Tibial artery (tissue), 4 donors: ENCODE measurements around the gene SEMA5A.

Experiments
- DNase-seq, 2 donors: peaks; one replicate each; pipeline ENCODE4 v3.0.0-alpha.2; 2019
- H3K27ac ChIP-seq, 2 donors: fragments of 200-600 bp; sonication (generic) in 1 of 2; 1 replicate in 1 of 2; 2 replicates in 1 of 2; pipeline ENCODE4 v1.5.1; 2018 to 2019; ENCODE audit warnings: mild to moderate bottlenecking in 1 of 2
- H3K27me3 ChIP-seq, 2 donors: fragments of 200-600 bp; sonication (generic) in 1 of 2; one replicate each; pipeline versions ENCODE4 v1.5.1 to v1.6.0; 2016 to 2019
- H3K36me3 ChIP-seq, 3 donors: fragments of 200-600 bp; sonication (generic) in 2 of 3; one replicate each; pipeline ENCODE4 v1.5.1; 2016 to 2019; ENCODE audit warnings: mild to moderate bottlenecking in 2 of 3
- H3K4me1 ChIP-seq, 4 donors: fragments of 200-600 bp; sonication (generic) in 2 of 4; 1 replicate in 3 of 4; 2 replicates in 1 of 4; pipeline ENCODE4 v1.5.1; 2016 to 2019
- H3K4me3 ChIP-seq, 2 donors: fragments of 200-600 bp; sonication (generic) in 1 of 2; 1 replicate in 1 of 2; 2 replicates in 1 of 2; pipeline ENCODE4 v1.5.1; 2018 to 2019; ENCODE audit warnings: mild to moderate bottlenecking in 2 of 2
- H3K9me3 ChIP-seq, 3 donors: fragments of 200-600 bp; sonication (generic) in 1 of 3; one replicate each; pipeline ENCODE4 v1.5.1; 2016 to 2019
- intact Hi-C: fragments of 100-400 bp; cut with DNase I; formaldehyde crosslinking; loops from one replicate; pipeline ENCODE4 v1.15.0; 2023; ENCODE audit warnings: low total_unique reads
- TF ChIP-seq, protein P1 (sequence below), 2 experiments: fragments of 200-600 bp in 1 of 2; fragments of 450-650 bp in 1 of 2; IDR thresholded peaks; one replicate each; pipeline ENCODE4 v1.5.1; 2017 to 2019; ENCODE audit warnings: antibody characterized with exemption in 2 of 2, mild to moderate bottlenecking in 1 of 2, moderate library complexity in 1 of 2

The SEMA5A gene

DNA sequence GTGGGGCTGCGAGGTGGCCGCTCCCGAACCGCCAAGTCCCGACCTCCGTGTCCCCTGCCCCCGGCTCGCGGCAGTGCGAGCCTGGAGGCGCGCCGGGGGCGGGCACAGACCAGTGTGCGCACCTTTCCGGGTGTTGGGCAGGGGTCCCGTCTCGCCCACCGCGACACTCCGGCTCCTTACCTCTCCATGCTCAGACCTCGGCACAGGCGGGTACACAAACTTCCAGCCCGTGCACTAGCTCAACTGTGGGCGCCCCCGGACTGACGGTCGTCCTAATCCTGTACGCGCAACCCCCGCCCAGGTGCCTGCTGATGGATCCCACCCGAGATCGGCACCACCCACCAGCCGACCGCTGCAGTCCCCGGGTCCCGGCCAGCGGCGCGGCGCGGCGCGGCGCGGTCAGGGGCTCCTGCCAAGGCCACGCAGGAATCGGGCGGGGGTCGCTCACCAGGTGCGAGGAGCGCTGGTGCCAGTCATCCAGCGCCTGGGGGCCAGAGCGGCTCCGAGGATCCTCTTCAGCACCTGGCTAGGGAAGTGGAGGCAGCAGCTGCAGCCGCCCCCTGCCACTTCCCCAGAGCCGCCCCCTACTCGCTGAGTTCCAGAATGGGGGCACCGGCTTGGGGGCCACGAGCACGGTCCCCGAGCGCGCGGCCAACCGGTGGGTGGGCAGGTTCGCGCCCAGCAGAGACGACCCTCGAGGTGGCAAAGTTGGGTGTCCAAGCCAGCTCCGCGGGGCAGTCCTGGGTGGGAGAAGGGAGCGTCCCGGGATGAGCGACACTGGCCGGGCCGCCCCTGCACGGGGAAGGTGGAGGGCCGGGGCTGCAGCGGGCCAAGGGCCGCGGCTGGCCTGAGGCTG, 511 bp downstream of the SEMA5A start:
- intact Hi-C loops, result loop anchor here (10.0 kb wide), 1 partner anchor 1671 kb away; no protein-coding TSS in a partner anchor
- Histone ChIP-seq H3K27me3 (no peaks in the 10 kb centered on the region), H3K9me3 (no peaks in the 10 kb centered on the region), H3K4me3 (peak overlapping the region; percentile 81 to 82), H3K27ac (peak overlapping the region; percentile 92 to 93), H3K36me3 (peaks cover 3 to 11% (median 11%) of the 10 kb centered on the region in 3 donors), H3K4me1 (peaks cover 0 to 36% (median 18%) of the 10 kb centered on the region in 4 donors)
- TF ChIP-seq, protein P1, sequence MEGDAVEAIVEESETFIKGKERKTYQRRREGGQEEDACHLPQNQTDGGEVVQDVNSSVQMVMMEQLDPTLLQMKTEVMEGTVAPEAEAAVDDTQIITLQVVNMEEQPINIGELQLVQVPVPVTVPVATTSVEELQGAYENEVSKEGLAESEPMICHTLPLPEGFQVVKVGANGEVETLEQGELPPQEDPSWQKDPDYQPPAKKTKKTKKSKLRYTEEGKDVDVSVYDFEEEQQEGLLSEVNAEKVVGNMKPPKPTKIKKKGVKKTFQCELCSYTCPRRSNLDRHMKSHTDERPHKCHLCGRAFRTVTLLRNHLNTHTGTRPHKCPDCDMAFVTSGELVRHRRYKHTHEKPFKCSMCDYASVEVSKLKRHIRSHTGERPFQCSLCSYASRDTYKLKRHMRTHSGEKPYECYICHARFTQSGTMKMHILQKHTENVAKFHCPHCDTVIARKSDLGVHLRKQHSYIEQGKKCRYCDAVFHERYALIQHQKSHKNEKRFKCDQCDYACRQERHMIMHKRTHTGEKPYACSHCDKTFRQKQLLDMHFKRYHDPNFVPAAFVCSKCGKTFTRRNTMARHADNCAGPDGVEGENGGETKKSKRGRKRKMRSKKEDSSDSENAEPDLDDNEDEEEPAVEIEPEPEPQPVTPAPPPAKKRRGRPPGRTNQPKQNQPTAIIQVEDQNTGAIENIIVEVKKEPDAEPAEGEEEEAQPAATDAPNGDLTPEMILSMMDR (IDR thresholded peaks at IDR 0.05), result no peak
- no peak for DNase-seq

DNA sequence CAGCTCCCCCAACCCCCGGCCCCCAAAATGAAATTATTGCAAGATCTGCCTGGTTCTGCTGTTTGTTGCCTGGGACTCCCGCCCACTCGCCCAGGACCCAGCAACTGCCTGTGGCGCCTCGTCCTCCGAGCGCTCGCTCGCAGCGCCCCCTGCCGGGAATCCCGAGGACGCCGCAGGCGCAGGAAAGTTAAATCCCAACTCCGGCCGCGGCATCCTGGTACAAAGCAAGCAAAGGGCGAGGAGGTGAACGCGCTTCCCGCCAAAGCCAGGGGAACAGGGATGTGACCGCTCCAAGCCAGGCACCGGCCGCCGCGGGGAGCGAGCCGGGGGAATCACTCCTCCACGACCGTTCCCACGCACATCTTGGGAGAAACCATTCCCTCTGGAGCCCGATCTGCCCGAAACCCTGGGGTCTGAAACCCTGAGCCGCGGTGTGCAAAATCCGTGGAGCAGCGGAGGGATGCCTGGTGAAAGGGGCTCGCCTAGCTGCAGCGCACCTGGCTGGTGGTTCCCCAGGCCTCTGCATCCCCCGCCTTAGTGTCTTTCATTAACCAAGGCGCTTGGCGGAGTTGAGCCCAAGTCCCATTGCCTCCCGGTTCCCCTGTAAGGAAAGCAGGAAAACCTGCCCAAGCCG, 1.3 kb downstream of the SEMA5A start:
- Histone ChIP-seq H3K36me3 (peaks cover 0 to 6% (median 4%) of the 10 kb centered on the region in 3 donors), H3K9me3 (no peaks in the 10 kb centered on the region), H3K4me3 (peak overlapping the region; percentile 81 to 82), H3K4me1 (peaks cover 0 to 36% (median 18%) of the 10 kb centered on the region in 4 donors), H3K27me3 (no peaks in the 10 kb centered on the region), H3K27ac (peak overlapping the region; percentile 60 to 92)
- DNase-seq, result peak; percentile 65 to 89
- intact Hi-C loops, result loop anchor here (5.0 to 10.0 kb wide), 2 partner anchors 182 to 1670 kb away; no protein-coding TSS in a partner anchor
- TF ChIP-seq, protein P1 (IDR thresholded peaks at IDR 0.05), result peak; percentile 87 to 92

DNA sequence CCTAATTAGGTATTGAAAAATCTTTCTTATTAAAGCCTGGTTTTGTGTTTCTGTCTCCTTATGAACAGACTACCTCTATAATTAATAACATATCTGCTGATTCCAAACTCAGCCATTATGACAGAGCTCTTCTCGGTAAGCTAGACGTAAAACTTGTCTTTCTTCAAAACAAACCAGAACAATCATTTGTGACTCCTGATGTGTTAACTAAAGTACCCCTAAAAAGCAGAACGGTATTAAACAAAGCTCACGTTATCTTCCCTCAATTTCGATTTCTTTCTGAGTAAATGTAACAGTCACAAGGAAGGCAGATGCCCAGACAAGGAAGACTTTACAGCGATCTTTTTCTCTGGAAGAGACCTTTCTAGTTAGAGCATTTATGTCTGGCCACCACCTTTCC, 1.8 kb downstream of the SEMA5A start:
- Histone ChIP-seq H3K9me3 (no peaks in the 10 kb centered on the region), H3K4me1 (peaks cover 0 to 36% (median 18%) of the 10 kb centered on the region in 4 donors), H3K27ac (peak overlapping the region; percentile 60 to 92), H3K4me3 (peak overlapping the region; percentile 81 to 82), H3K36me3 (peaks cover 0 to under 1% (median 0%) of the 10 kb centered on the region in 3 donors), H3K27me3 (no peaks in the 10 kb centered on the region)
- intact Hi-C loops, result loop anchor here (5.0 to 10.0 kb wide), 2 partner anchors 182 to 1669 kb away; no protein-coding TSS in a partner anchor
- TF ChIP-seq, protein P1 (IDR thresholded peaks at IDR 0.05), result no peak
- DNase-seq, result no peak

DNA sequence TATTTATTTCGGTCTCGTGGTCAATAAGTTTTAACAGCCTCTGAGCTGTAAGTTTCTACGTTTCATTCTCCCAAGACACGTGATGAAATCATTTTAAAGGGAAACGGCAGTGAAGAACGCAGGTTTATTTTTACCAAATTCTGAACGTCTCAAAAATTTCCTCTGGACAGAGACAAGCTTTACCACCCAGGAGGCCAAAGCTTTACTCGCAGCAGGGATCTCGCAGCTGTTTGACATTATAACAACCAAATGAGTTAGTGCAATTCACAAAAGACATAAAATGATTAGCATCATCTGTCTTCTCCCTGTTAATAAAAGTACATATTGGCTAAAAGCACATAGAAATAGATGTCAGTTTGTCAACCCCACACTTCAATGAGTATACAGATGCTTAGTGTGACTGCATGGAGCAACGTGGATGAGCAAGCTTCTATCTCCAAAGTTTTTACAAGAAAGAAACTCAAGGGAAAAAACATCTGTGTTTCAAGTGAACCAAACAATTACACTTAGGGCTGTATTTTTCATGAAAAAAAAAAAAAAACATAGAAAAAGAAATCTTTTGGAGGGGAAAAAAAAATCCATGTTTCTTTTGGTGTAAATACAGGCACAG, 2.5 kb downstream of the SEMA5A start:
- DNase-seq, result no peak
- H3K27ac ChIP-seq, result peak overlapping the region; percentile 41 to 92
- H3K4me1 ChIP-seq, result peaks cover 0 to 36% (median 18%) of the 10 kb centered on the region in 4 donors
- intact Hi-C loops, result loop anchor here (5.0 to 10.0 kb wide), 2 partner anchors 181 to 1669 kb away; no protein-coding TSS in a partner anchor
- H3K36me3 ChIP-seq, result no peaks in the 10 kb centered on the region
- no peaks in the 10 kb centered on the region for H3K9me3 ChIP-seq
- TF ChIP-seq, protein P1 (IDR thresholded peaks at IDR 0.05), result no peak
- H3K4me3 ChIP-seq, result peak overlapping the region in 1 of 2 donors; percentile 81
- no peaks in the 10 kb centered on the region for H3K27me3 ChIP-seq

DNA sequence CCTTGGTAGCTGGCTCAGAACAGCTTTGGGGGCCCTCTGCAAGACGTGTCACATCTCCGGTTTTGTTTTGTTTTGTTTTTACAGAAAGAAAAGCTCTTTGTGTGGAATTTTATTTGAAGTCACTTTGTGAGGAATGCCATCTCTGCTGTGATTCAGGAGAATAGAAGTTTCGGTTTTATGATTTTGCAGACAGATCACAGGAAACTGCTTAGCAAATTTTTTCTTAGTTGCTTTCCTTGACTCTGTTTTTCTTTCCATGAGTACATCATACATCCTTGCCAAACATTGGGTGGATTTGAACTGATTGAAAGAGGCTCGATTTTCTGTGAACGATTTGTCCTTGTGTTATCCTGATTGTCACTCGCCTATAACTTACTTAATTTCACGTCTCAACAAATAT, 5.1 kb downstream of the SEMA5A start:
- no peaks in the 10 kb centered on the region for H3K9me3 ChIP-seq
- H3K27me3 ChIP-seq, result peaks cover 0 to 2% of the 10 kb centered on the region in 2 donors
- intact Hi-C loops, result loop anchor here (5.0 to 10.0 kb wide), 2 partner anchors 178 to 1666 kb away; no protein-coding TSS in a partner anchor
- DNase-seq, result no peak
- TF ChIP-seq, protein P1 (IDR thresholded peaks at IDR 0.05), result no peak
- H3K27ac ChIP-seq, result peak overlapping the region; percentile 38 to 39
- H3K36me3 ChIP-seq, result no peaks in the 10 kb centered on the region
- H3K4me1 ChIP-seq, result peaks cover 0 to 22% (median 13%) of the 10 kb centered on the region in 4 donors
- peak overlapping the region in 1 of 2 donors; percentile 28 for H3K4me3 ChIP-seq
